WTC11 (cell line): Measurements from ENCODE around the gene MTMR3. TPM values are rescaled to one million over a fixed set of nuclear protein-coding genes. Genes with fewer than 3 reads are reported as not detected.

Experiments
- ATAC-seq: fragments of 200-7000 bp; cut with Tn5 transposase; 2 replicates; pipeline ENCODE4 v1.10.0; 2021; ENCODE audit warnings: mild to moderate bottlenecking, moderate library complexity
- CTCF ChIA-PET: fragments of 300-600 bp; sonication (Branson Sonifier 250); formaldehyde crosslinking; loops from one replicate; lab custom pipeline; 2021; ENCODE audit warnings: antibody characterized with exemption; lab: Charles Lee
- POLR2A ChIA-PET: fragments of 350-600 bp; sonication (Branson Sonifier 250); formaldehyde crosslinking; loops from one replicate; lab custom pipeline; 2021; ENCODE audit warnings: antibody characterized with exemption; lab: Charles Lee
- DNase-seq: peaks from one replicate; pipeline ENCODE4 v3.0.0; 2021; ENCODE audit warnings: low spot score
- H3K27ac Mint-ChIP-seq: 2 replicates; pipeline ENCODE4 v1.8.0; 2021; ENCODE audit warnings: mixed read lengths
- H3K27me3 Mint-ChIP-seq: 2 replicates; pipeline ENCODE4 v1.8.0; 2021; ENCODE audit warnings: low read depth, mild to moderate bottlenecking, moderate library complexity, mixed read lengths
- H3K36me3 Mint-ChIP-seq: 2 replicates; pipeline ENCODE4 v1.8.0; 2021; ENCODE audit warnings: mixed read lengths
- H3K4me1 Mint-ChIP-seq: 2 replicates; pipeline ENCODE4 v1.8.0; 2022; ENCODE audit warnings: mixed read lengths
- H3K4me3 Mint-ChIP-seq: 2 replicates; pipeline ENCODE4 v1.8.0; 2021; ENCODE audit warnings: mild to moderate bottlenecking, moderate library complexity, mixed read lengths
- H3K9me3 Mint-ChIP-seq: 2 replicates; pipeline ENCODE4 v1.8.0; 2021; ENCODE audit warnings: mixed read lengths
- AR ChIP-seq: fragments of 250-450 bp; sonication (Bioruptor Pico); IDR thresholded peaks from 2 replicates; pipeline ENCODE4 v1.9.0; 2021; ENCODE audit warnings: mild to moderate bottlenecking
- ETV6 ChIP-seq: sonication (generic); formaldehyde crosslinking; IDR thresholded peaks from 2 replicates; pipeline ENCODE4 v1.8.1; 2022; ENCODE audit warnings: mild to moderate bottlenecking, missing genetic modification reagents
- FOXP1 ChIP-seq: sonication (generic); formaldehyde crosslinking; IDR thresholded peaks from 2 replicates; pipeline ENCODE4 v1.8.0; 2022; ENCODE audit warnings: missing genetic modification reagents, mild to moderate bottlenecking, moderate library complexity, borderline replicate concordance
- FOXP4 ChIP-seq: sonication (generic); formaldehyde crosslinking; IDR thresholded peaks from 2 replicates; pipeline ENCODE4 v1.8.0; 2022; ENCODE audit warnings: mild to moderate bottlenecking, missing genetic modification reagents
- JAZF1 ChIP-seq: fragments of 250-450 bp; sonication (Bioruptor Pico); IDR thresholded peaks from 2 replicates; pipeline ENCODE4 v1.9.0; 2021; ENCODE audit warnings: moderate library complexity, mild to moderate bottlenecking, inconsistent platforms
- NFE2L1 ChIP-seq: sonication (generic); formaldehyde crosslinking; IDR thresholded peaks from 2 replicates; pipeline ENCODE4 v1.8.1; 2023; ENCODE audit warnings: missing genetic modification reagents
- NFYB ChIP-seq: sonication (generic); formaldehyde crosslinking; conservative IDR thresholded peaks from 2 replicates; pipeline ENCODE4 v1.8.0; 2022; ENCODE audit warnings: low read depth, missing genetic modification reagents
- NR3C1 ChIP-seq: sonication (generic); formaldehyde crosslinking; conservative IDR thresholded peaks from 2 replicates; pipeline ENCODE4 v1.8.1; 2023; ENCODE audit warnings: low read depth, mild to moderate bottlenecking, missing genetic modification reagents
- RELA ChIP-seq: sonication (generic); formaldehyde crosslinking; IDR thresholded peaks from 2 replicates; pipeline ENCODE4 v1.8.1; 2022; ENCODE audit warnings: missing genetic modification reagents, mild to moderate bottlenecking, borderline replicate concordance
- SOX15 ChIP-seq: fragments of 250-450 bp; sonication (Bioruptor Pico); IDR thresholded peaks from 2 replicates; pipeline ENCODE4 v1.9.0; 2021; ENCODE audit warnings: mild to moderate bottlenecking
- TEAD1 ChIP-seq: sonication (generic); formaldehyde crosslinking; IDR thresholded peaks from 2 replicates; pipeline ENCODE4 v1.8.0; 2022; ENCODE audit warnings: mild to moderate bottlenecking, missing genetic modification reagents
- ZNF317 ChIP-seq: sonication (generic); formaldehyde crosslinking; IDR thresholded peaks from 2 replicates; pipeline ENCODE4 v1.8.1; 2023; ENCODE audit warnings: low read depth, mild to moderate bottlenecking, moderate library complexity, missing genetic modification reagents, borderline replicate concordance
- total RNA-seq: library from RNA; stranded (reverse); gene quantifications from 3 replicates; pipeline ENCODE4 v1.2.3, GENCODE V29; 2021
- TF ChIP-seq, protein P1 (sequence below): sonication (generic); formaldehyde crosslinking; IDR thresholded peaks from 2 replicates; pipeline ENCODE4 v1.8.0; 2022; ENCODE audit warnings: missing genetic modification reagents
- TF ChIP-seq, protein P2 (sequence below): sonication (generic); formaldehyde crosslinking; IDR thresholded peaks from 2 replicates; pipeline ENCODE4 v1.8.0; 2023; ENCODE audit warnings: mild to moderate bottlenecking, missing genetic modification reagents

MTMR3 gene
- total RNA-seq, 1 experiment from 2014 or later, result 19.2 TPM

- no peak for TF ChIP-seq AR (CRISPR knock-in tag)
- peak; percentile 40; the same call in 1 of the 2 replicates for TF ChIP-seq FOXP1 (CRISPR knock-in tag)
- TF ChIP-seq NR3C1 (CRISPR knock-in tag), result no peak
- TF ChIP-seq NFE2L1 (CRISPR knock-in tag), result no peak
- TF ChIP-seq SOX15 (CRISPR knock-in tag), result no peak
- TF ChIP-seq TEAD1 (CRISPR knock-in tag), result peak; percentile 61; the same call in 1 of the 2 replicates
- TF ChIP-seq NFYB, result no peak
- no peak for TF ChIP-seq RELA (CRISPR knock-in tag)
- TF ChIP-seq ETV6 (CRISPR knock-in tag), result no peak
- TF ChIP-seq FOXP4 (CRISPR knock-in tag), result peak; percentile 77; the same call in 1 of the 2 replicates
- TF ChIP-seq JAZF1, result no peak
These were observed at the start of gene MTMR3 (continued) for GRCh38 chr22:29883045-29883774.

GRCh38 chr22:29833392-29833965 is 49.5 kb upstream of the MTMR3 start:
- Mint-ChIP-seq H3K36me3 (peaks cover 8% of the 10 kb centered on the region; the same call in 1 of the 2 replicates), H3K4me3 (no peak overlapping the region), H3K27me3 (no peaks in the 10 kb centered on the region), H3K27ac (no peak overlapping the region), H3K9me3 (no peaks in the 10 kb centered on the region), H3K4me1 (peaks cover 8% of the 10 kb centered on the region)
- ChIA-PET CTCF (interaction anchor here (0.6 kb wide), 1 partner anchor 57 kb away, joined by 4 read pairs; no protein-coding TSS in a partner anchor), POLR2A (no interaction called here)
- DNase-seq, result no peak
- no peak for ATAC-seq
- TF ChIP-seq ZNF317 (CRISPR knock-in tag) (no peak), FOXP1 (CRISPR knock-in tag) (no peak)
- TF ChIP-seq, protein P1, sequence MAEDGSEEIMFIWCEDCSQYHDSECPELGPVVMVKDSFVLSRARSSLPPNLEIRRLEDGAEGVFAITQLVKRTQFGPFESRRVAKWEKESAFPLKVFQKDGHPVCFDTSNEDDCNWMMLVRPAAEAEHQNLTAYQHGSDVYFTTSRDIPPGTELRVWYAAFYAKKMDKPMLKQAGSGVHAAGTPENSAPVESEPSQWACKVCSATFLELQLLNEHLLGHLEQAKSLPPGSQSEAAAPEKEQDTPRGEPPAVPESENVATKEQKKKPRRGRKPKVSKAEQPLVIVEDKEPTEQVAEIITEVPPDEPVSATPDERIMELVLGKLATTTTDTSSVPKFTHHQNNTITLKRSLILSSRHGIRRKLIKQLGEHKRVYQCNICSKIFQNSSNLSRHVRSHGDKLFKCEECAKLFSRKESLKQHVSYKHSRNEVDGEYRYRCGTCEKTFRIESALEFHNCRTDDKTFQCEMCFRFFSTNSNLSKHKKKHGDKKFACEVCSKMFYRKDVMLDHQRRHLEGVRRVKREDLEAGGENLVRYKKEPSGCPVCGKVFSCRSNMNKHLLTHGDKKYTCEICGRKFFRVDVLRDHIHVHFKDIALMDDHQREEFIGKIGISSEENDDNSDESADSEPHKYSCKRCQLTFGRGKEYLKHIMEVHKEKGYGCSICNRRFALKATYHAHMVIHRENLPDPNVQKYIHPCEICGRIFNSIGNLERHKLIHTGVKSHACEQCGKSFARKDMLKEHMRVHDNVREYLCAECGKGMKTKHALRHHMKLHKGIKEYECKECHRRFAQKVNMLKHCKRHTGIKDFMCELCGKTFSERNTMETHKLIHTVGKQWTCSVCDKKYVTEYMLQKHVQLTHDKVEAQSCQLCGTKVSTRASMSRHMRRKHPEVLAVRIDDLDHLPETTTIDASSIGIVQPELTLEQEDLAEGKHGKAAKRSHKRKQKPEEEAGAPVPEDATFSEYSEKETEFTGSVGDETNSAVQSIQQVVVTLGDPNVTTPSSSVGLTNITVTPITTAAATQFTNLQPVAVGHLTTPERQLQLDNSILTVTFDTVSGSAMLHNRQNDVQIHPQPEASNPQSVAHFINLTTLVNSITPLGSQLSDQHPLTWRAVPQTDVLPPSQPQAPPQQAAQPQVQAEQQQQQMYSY (CRISPR knock-in tag), result no peak
- TF ChIP-seq, protein P2, sequence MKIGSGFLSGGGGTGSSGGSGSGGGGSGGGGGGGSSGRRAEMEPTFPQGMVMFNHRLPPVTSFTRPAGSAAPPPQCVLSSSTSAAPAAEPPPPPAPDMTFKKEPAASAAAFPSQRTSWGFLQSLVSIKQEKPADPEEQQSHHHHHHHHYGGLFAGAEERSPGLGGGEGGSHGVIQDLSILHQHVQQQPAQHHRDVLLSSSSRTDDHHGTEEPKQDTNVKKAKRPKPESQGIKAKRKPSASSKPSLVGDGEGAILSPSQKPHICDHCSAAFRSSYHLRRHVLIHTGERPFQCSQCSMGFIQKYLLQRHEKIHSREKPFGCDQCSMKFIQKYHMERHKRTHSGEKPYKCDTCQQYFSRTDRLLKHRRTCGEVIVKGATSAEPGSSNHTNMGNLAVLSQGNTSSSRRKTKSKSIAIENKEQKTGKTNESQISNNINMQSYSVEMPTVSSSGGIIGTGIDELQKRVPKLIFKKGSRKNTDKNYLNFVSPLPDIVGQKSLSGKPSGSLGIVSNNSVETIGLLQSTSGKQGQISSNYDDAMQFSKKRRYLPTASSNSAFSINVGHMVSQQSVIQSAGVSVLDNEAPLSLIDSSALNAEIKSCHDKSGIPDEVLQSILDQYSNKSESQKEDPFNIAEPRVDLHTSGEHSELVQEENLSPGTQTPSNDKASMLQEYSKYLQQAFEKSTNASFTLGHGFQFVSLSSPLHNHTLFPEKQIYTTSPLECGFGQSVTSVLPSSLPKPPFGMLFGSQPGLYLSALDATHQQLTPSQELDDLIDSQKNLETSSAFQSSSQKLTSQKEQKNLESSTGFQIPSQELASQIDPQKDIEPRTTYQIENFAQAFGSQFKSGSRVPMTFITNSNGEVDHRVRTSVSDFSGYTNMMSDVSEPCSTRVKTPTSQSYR, result no peak
